Prostate gland (tissue), 2 donors: Measurements from ENCODE around the gene FUT2.
A peak's percentile ranks its signal among the peaks of the same experiment; 100 is the strongest.

Source experiments
- POLR2A ChIP-seq: fragments of 450-650 bp; IDR thresholded peaks from one replicate; pipeline ENCODE4 v1.6.1; 2016; ENCODE audit warnings: antibody characterized with exemption, mild to moderate bottlenecking
- POLR2AphosphoS5 ChIP-seq: sonication (generic); formaldehyde crosslinking; IDR thresholded peaks from one replicate; pipeline ENCODE4 v1.6.1; 2017; ENCODE audit warnings: antibody characterized with exemption
- TF ChIP-seq, protein P1 (sequence below), 4 experiments: fragments of 200-600 bp in 2 of 4; fragments of 450-650 bp in 2 of 4; sonication (generic) in 2 of 4; IDR thresholded peaks; 1 replicate in 3 of 4; 2 replicates in 1 of 4; pipeline ENCODE4 v1.5.1; 2016 to 2019; ENCODE audit warnings: antibody characterized with exemption in 4 of 4, mild to moderate bottlenecking in 2 of 4, moderate library complexity in 2 of 4

DNA sequence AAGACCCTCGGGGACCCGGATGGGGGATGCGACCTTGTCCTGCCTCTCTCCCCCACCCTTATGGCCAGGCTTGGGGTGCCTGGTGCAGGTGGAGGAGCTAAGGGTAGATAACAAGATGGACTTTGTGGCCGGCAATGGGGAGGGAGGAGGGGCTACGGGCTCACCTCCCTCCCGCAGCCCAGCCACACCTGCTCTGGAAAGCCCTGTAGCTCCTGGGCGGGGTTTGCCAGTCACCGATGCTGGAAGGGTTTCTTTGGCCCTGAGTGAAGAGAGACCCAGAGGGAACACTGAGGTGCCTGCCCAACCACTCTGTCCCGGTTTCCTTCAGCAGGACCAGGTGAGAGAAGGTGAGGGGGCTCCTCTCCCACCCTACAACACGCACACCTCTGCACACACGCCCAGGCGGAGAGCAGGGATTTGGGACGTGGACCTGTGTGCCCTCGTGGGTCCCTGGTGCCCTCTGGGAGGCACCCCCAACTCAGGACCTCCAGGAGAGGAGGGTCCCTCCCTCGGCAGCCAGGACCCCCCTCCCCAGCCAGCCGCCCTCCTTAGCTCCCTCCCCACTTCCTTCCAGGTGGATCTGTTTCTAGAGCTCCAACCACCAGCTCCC, at the start of gene FUT2:
- TF ChIP-seq, protein P1, sequence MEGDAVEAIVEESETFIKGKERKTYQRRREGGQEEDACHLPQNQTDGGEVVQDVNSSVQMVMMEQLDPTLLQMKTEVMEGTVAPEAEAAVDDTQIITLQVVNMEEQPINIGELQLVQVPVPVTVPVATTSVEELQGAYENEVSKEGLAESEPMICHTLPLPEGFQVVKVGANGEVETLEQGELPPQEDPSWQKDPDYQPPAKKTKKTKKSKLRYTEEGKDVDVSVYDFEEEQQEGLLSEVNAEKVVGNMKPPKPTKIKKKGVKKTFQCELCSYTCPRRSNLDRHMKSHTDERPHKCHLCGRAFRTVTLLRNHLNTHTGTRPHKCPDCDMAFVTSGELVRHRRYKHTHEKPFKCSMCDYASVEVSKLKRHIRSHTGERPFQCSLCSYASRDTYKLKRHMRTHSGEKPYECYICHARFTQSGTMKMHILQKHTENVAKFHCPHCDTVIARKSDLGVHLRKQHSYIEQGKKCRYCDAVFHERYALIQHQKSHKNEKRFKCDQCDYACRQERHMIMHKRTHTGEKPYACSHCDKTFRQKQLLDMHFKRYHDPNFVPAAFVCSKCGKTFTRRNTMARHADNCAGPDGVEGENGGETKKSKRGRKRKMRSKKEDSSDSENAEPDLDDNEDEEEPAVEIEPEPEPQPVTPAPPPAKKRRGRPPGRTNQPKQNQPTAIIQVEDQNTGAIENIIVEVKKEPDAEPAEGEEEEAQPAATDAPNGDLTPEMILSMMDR (IDR thresholded peaks at IDR 0.05) = no peak
- peak; percentile 61 for TF ChIP-seq POLR2A
- TF ChIP-seq POLR2AphosphoS5 = no peak
